GM12891 (cell line): ENCODE results near the gene BOD1.

Experiments used
- POLR2A ChIP-seq: IDR thresholded peaks from 2 replicates; pipeline ENCODE4 v1.6.1; 2011; ENCODE audit warnings: low read depth, low read length, control low read depth
- POLR2AphosphoS5 ChIP-seq: IDR thresholded peaks from 2 replicates; pipeline ENCODE4 v1.6.1; 2011; ENCODE audit warnings: low read depth, low read length, control low read depth
- TAF1 ChIP-seq: IDR thresholded peaks from 2 replicates; pipeline ENCODE4 v1.6.1; 2011; ENCODE audit warnings: low read depth, low read length, control low read depth

DNA sequence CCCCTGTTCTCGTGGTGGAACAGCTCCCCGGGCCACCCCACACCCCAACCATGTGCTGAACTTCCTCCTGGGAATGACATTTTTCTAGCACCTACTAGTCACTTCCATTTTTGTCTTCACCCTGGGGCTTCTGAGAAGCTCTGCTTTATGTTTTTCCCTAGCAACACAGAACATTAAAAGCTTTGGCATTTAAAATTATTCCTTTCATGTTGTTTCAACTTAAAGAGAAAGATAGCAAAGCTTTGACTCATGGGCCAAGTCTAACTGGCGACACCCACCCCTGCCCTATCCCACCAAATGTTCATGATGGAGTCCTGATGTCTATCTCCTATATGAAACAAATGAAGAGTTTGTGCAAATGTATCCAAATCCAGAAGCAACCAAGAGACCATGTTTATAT is 22.4 kb downstream of the BOD1 start:
- TF ChIP-seq POLR2A (no peak), TAF1 (no peak), POLR2AphosphoS5 (no peak)
